Inflammatory macrophage treated with lipopolysaccharide for 4 hours (primary cell): Measurements from ENCODE around the gene TIGD3.
A peak's percentile ranks its signal among the peaks of the same experiment; 100 is the strongest.

Source experiments
- DNase-seq: peaks from one replicate; pipeline ENCODE4 v3.0.0-alpha.2; 2020

The TIGD3 gene

GRCh38 chr11:65390996-65391395 lies 36.4 kb downstream of the TIGD3 start:
- no peak for DNase-seq

DNA sequence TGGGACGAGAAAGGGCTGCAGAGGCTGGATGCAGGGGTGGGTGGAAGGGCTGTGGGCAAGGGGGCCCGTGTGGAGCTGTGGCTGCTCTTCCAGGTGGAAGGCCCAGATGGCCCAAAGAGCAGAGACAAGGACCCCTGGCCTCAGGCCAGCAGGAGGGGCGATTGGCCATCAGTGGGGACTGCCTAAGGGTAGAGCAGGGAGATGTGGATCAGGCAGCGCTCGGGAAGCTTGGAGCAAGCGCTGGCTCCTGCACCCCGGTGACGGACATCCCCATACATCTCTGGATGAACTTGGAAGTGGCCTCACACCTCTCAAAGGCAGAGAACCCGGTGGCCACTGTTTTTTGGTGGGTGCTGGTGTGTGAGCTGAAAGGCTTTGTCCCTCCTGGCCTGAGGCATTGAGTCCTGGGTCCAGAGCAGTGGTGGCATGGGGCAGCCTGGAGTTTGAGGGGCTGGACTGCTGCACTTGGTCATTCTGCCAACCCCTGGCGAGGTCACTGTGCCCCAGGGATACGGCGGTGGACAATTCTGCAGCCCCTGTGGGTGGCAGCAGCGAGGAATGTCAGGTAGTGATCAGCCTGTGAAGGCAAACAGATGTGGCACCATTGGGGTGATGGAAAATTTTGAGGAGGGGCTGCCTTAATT lies 37.8 kb downstream of the TIGD3 start:
- no peak for DNase-seq

- DNase-seq: no peak
These were observed 38.3 kb downstream of the TIGD3 start for GRCh38 chr11:65392899-65393298.

DNA sequence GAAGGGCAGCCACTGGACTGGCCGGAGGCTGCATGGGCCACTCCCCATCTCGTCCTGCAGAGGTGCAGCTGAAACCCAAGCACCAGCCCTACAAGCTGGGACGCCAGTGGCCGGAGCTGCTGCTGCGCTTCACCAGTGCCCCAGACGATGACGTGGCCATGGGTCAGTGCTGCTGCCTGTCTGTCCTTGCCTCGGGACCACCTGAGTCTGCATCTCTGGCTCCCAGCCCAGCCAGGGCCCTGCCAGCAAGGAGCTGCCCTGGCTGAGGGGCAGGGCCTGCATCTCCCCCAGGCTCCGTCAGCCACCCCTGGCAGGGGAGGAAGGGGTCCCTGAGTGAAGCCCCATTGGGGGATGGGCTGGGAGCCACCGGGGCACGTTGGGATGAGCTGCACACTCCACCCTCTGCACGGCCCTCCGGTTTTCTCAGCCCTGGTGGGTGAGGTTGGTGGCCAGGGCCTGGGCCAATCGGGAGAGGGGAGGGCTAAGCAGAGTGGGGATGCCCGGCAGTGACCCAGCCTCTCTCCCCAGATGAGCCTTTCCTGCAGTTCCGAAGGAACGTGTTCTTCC lies 39.0 kb downstream of the TIGD3 start:
- no peak for DNase-seq

DNA sequence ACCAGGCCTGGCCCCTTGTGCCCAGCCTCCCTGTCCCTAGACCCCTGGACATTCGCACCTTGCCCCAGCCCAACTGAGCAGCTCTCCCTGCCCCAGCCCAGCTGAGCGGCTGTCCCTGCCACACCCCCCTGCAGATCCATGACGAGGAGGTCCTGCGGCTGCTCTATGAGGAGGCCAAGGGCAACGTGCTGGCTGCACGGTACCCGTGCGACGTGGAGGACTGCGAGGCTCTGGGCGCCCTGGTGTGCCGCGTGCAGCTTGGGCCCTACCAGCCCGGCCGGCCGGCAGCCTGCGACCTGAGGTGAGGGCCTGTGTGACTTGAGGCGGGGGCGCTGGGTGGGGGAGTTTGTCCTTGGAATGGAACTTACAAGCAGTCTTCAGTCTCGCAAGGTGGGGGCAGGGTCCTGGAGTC lies 39.6 kb downstream of the TIGD3 start:
- no peak for DNase-seq

- DNase-seq: no peak
These were observed 41.5 kb downstream of the TIGD3 start for GRCh38 chr11:65395961-65396530.

GRCh38 chr11:65396769-65397745 lies 42.5 kb downstream of the TIGD3 start:
- DNase-seq: no peak

DNA sequence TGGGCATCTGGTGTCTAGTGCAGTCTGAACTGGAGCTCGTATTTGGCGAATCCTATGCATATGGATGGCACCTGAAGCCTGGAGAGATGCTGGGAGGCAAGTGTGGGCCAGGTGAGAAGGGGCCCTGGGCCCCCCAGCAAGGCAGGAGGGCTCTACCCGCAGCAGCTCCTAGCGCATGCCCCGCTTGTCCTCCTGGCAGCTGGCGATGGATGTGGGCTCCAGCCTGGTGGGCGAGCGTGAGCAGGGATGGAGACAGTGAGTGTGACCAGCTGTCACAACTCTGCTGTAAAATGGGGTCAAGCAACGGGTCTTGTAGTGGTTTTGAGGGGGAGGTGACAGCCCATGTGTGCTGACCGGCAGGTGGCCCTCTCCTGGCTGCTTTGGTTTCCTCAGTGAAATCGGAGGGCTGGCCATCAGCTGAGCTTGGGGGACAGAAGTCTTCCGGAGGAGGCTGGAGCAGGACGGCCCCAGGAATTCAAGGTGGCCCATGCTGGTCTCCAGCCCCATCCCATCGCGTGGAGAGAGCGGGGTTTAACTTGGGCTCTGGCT lies 43.9 kb downstream of the TIGD3 start:
- DNase-seq: no peak

GRCh38 chr11:65399249-65399648 lies 44.7 kb downstream of the TIGD3 start:
- no peak for DNase-seq

DNA sequence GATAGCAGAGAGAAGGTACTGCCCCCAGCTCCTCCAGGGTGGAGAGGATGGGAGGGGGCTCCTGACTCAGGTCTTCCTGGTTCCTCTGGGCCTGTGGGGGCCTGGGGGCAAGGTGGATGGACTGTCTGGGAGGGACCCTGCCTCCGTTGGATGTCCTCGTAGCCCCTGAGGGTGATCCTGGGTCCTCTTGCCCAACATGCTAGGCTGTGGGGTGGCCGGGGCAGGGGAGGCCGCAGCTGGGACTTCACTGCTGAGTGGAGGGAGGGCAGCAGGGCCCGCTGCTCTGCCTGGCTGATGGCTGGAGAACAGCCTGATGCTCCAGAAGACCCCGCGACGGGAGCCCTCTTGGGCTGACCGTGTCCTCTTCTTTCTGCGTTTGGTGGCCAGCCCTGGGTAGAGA lies 45.3 kb downstream of the TIGD3 start:
- no peak for DNase-seq

- DNase-seq: no peak
These were observed 45.9 kb downstream of the TIGD3 start for GRCh38 chr11:65400307-65401072.

DNA sequence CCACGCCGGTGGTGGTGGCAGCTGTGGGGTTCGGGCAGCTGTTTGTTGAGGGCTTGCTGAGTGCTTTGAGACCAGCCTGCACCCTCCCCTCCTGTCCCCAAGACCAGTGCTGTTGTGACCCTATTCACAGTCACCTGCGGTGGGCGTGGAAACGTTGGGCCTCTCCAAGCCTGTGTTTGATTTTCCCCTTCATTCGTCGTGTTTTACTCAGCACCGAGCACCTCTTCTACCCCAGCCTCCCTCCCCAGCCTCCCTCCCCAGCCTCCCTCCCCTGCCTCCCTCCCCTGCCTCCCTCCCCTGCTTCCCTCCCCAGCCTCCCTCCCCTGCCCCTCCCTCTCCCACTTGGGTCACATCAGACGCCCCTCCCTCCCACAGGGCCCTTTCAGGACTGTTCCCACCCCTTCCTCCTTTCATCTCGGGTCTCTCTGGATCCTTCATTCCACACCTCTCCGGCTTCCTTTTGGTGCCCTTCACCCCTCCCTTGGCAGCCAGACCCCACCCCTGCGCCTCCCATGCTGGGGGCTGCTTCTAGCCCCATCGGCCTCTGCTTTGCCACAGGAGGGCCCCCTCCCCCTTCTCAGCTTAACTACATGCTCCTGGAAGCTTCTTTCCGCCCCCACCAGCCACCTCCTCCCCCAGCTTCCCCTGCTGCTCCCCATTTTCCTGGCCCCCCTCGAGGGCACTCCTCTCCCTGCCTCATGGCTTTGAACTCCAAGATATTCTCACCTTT lies 46.7 kb downstream of the TIGD3 start:
- DNase-seq: no peak

DNA sequence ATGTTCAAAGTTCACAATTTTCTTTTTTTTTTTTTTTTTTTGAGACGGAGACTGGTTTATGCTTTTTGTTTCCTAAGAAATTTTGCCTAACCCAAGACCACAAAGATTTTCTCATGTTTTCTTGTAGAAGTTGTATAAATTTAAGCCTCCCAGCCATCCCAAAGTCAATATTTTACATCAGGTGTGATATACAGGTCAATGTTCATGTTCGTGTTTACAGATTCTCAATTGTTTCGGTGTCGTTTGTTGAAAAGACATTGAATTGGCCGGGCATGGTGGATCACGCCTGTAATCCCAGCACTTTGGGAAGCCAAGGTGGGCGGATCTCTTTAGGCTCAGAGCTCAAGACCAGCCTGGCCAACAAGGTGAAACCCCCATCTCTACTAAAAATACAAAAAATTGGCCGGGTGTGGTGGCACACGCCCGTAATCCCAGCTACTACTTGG lies 47.3 kb downstream of the TIGD3 start:
- DNase-seq: no peak

- no peak for DNase-seq
These were observed 48.2 kb downstream of the TIGD3 start for GRCh38 chr11:65402790-65403189.

DNA sequence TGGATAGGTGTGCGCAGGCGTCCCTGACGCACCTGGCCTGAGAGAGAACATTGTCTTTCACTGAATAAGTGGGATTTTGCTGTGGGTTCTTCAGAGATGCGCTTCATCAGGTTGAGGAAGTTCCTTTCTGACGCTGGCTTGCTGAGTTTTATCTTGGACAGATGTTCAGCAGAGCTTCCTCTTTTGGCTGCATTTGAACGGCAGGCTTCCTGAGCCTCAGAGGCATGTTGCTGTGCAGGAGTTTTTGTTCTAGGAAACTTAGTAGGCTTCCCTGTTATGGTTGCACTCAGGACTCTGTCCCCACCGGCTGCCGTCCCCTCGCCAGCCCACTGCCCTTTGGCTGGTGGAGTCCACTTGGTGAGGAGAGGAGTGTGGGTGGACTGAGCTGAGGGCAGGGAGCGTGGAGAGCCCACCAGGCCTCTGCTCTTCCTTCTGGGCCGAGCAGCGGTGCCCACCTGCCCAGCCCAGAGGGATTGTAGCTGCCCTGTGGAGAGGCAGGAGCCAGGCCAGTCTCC lies 49.1 kb downstream of the TIGD3 start:
- peak; percentile 72 for DNase-seq

DNA sequence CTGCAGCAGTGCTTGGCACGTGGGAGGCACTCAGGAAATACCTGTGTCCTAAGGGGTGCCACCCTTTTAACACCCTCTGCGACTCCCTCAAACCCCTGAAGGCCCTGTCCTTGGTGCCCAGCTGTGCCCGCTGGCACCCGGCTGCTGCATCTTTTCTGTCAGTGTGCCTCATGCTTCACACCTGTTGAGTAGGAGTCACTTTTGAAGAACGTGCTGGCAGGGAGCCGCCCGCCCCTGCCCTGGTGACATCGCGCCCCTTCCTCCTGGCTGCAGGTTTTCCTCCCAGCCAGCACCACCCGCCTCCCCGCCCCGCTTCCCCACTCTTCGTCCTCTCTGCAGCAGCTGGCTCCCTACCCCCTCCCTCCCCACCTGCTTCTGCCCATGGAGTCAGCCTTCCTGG lies 49.7 kb downstream of the TIGD3 start:
- DNase-seq: no peak

- no peak for DNase-seq
These were observed 50.2 kb downstream of the TIGD3 start for GRCh38 chr11:65404638-65405339.
